Spleen (tissue), 11 donors: ENCODE data around the gene GNPTG. TPM values are rescaled to one million over a fixed set of nuclear protein-coding genes. Genes with fewer than 3 reads are reported as not detected.
A peak's percentile ranks its signal among the peaks of the same experiment; 100 is the strongest.

Experiments
- DNase-seq: peaks from one replicate; pipeline ENCODE4 v3.0.0-alpha.2; 2020
- H3K27ac ChIP-seq, 8 donors: fragments of 200-600 bp; sonication (generic) in 7 of 8; 1 replicate in 4 of 8; 2 replicates in 4 of 8; pipeline versions ENCODE4 v1.5.0 to v1.8.0; 2016 to 2021; ENCODE audit warnings: inconsistent platforms in 4 of 8, mild to moderate bottlenecking in 4 of 8, moderate library complexity in 1 of 8
- H3K27me3 ChIP-seq, 7 donors: fragments of 200-600 bp; sonication (generic) in 6 of 7; replicated peaks in 1 of 7; 1 replicate in 4 of 7; 2 replicates in 3 of 7; pipeline versions ENCODE4 v1.5.0 to v1.8.0; 2016 to 2021; ENCODE audit warnings: inconsistent platforms in 3 of 7, mild to moderate bottlenecking in 1 of 7
- H3K36me3 ChIP-seq, 6 donors: fragments of 200-600 bp; sonication (generic) in 5 of 6; 1 replicate in 4 of 6; 2 replicates in 2 of 6; pipeline versions ENCODE4 v1.5.0 to v1.8.0; 2016 to 2021; ENCODE audit warnings: inconsistent platforms in 2 of 6
- H3K4me1 ChIP-seq, 6 donors: fragments of 200-600 bp; sonication (generic) in 5 of 6; 1 replicate in 3 of 6; 2 replicates in 3 of 6; pipeline versions ENCODE4 v1.5.0 to v1.8.0; 2016 to 2021; ENCODE audit warnings: inconsistent platforms in 3 of 6
- H3K4me3 ChIP-seq, 8 donors: fragments of 200-600 bp; sonication (generic) in 7 of 8; 1 replicate in 4 of 8; 2 replicates in 4 of 8; pipeline versions ENCODE4 v1.5.0 to v1.8.0; 2016 to 2021; ENCODE audit warnings: inconsistent platforms in 4 of 8, mild to moderate bottlenecking in 4 of 8, moderate library complexity in 2 of 8
- H3K9me3 ChIP-seq, 8 donors: fragments of 200-600 bp; sonication (generic) in 7 of 8; 1 replicate in 4 of 8; 2 replicates in 4 of 8; pipeline versions ENCODE4 v1.5.0 to v1.8.0; 2016 to 2021; ENCODE audit warnings: inconsistent platforms in 4 of 8
- CTCF ChIP-seq, 11 experiments: fragments of 200-600 bp in 7 of 11; fragments of 450-650 bp in 4 of 11; sonication (generic) in 4 of 11; IDR thresholded peaks in 8 of 11; conservative IDR thresholded peaks in 3 of 11; 1 replicate in 7 of 11; 2 replicates in 4 of 11; pipeline versions ENCODE4 v1.4.0 to v1.8.0; 2016 to 2021; ENCODE audit warnings: antibody characterized with exemption in 11 of 11, inconsistent platforms in 4 of 11, mild to moderate bottlenecking in 1 of 11
- POLR2A ChIP-seq, 3 donors: fragments of 450-650 bp; IDR thresholded peaks; one replicate each; pipeline ENCODE4 v1.5.1; 2017; ENCODE audit warnings: antibody characterized with exemption in 3 of 3, mild to moderate bottlenecking in 1 of 3
- POLR2AphosphoS5 ChIP-seq, 3 donors: sonication (generic); formaldehyde crosslinking; IDR thresholded peaks; one replicate each; pipeline ENCODE4 v1.5.1; 2017; ENCODE audit warnings: antibody characterized with exemption in 3 of 3
- WGBS, 5 donors: extraction: QIAGEN DNeasy Blood & Tissue Kit in 3 of 5; methylation state at CpG; one replicate each; pipeline versions ENCODE4 v1.1.5 to v1.1.7; 2013 to 2018; 5-methylcytosine and 5-hydroxymethylcytosine counted together
- intact Hi-C: fragments of 100-400 bp; cut with DNase I; formaldehyde crosslinking; loops from one replicate; pipeline ENCODE4 v1.15.0; 2023; ENCODE audit warnings: low total_unique reads
- polyA plus RNA-seq, 3 donors: library from polyadenylated mRNA; stranded (reverse); fragments of 200-250 nt; gene quantifications; one replicate each; pipeline ENCODE4 v1.2.1, GENCODE V29; 2013
- total RNA-seq, 7 donors: library from RNA; depleted of rRNA in 3 of 7; stranded (reverse); fragments of >200 nt in 3 of 7; fragmentation: NEBNext Ultra II Directional in 4 of 7; extraction: Animal tissue kit (Norgen Biotek cat#: 25700) in 4 of 7; gene quantifications; one replicate each; pipeline versions ENCODE4 v1.1.0 to v1.2.1, GENCODE V29; 2016 to 2021
- donor health status: healthy with polysubstance abuse.
- donor health status: DM: no; HTN: no; CAD: no; lungs with moderate emphysema.
- donor health status: DM: no; HTN: no; CAD: no.
- donor health status: Bipolar disorder and iron deficiency.
- donor health status: healthy.
- donor health status: DM: no; HTN: no; CAD: no.
- donor health status: DM: yes; HTN: yes; CAD: no.

Gene GNPTG
- total and polyA plus RNA-seq, 10 donors = 55.6 to 80.6 (median 65.4) TPM

- WGBS, 5 donors = 6 to 16% (median 7%) methylated on average over 12 to 31 of the region's 31 CpGs
- H3K9me3 ChIP-seq = no peaks in the 10 kb centered on the region
- H3K4me1 ChIP-seq = peaks cover 8 to 34% (median 26%) of the 10 kb centered on the region in 6 donors
- DNase-seq = peak; percentile 93
- intact Hi-C loops = no loop called here
- no peak for TF ChIP-seq CTCF (IDR thresholded peaks at IDR 0.05 in 8 of 11, conservative IDR thresholded peaks at IDR 0.05 in 3 of 11)
- peak; percentile 69 to 90 (median 76) for TF ChIP-seq POLR2AphosphoS5 (IDR thresholded peaks at IDR 0.05)
- H3K36me3 ChIP-seq = peaks cover 0 to 83% (median 42%) of the 10 kb centered on the region in 6 donors
- peak overlapping the region; percentile 40 to 73 (median 55) for H3K4me3 ChIP-seq
- peak overlapping the region in 7 of 8 donors; percentile 73 to 87 (median 78) for H3K27ac ChIP-seq
- H3K27me3 ChIP-seq = no peaks in the 10 kb centered on the region
Measured at GRCh38 chr16:1378804-1379303, 27.1 kb downstream of the GNPTG start.

GRCh38 chr16:1379304-1380076 is 27.8 kb downstream of the GNPTG start:
- TF ChIP-seq POLR2AphosphoS5 (IDR thresholded peaks at IDR 0.05) (peak in 2 of 3 donors; percentile 12 to 17), CTCF (IDR thresholded peaks at IDR 0.05 in 8 of 11, conservative IDR thresholded peaks at IDR 0.05 in 3 of 11) (no peak)
- H3K27me3 ChIP-seq = no peaks in the 10 kb centered on the region
- H3K4me3 ChIP-seq = peak overlapping the region; percentile 40 to 73 (median 55)
- peak overlapping the region in 7 of 8 donors; percentile 73 to 87 (median 78) for H3K27ac ChIP-seq
- intact Hi-C loops = no loop called here
- H3K36me3 ChIP-seq = peaks cover 0 to 84% (median 45%) of the 10 kb centered on the region in 6 donors
- H3K4me1 ChIP-seq = peaks cover 8 to 34% (median 26%) of the 10 kb centered on the region in 6 donors
- H3K9me3 ChIP-seq = no peaks in the 10 kb centered on the region
- DNase-seq = peak; percentile 85
- 5 to 17% (median 8%) methylated on average over 6 to 95 of the region's 95 CpGs for WGBS, 5 donors

- peak overlapping the region in 2 of 8 donors; percentile 57 to 73 for H3K4me3 ChIP-seq
- WGBS, 5 donors = 88 to 93% (median 89%) methylated on average over 10 of the region's 10 CpGs
- H3K9me3 ChIP-seq = no peaks in the 10 kb centered on the region
- H3K27ac ChIP-seq = no peak overlapping the region
- H3K27me3 ChIP-seq = no peaks in the 10 kb centered on the region
- peaks cover 0 to 84% (median 45%) of the 10 kb centered on the region in 6 donors for H3K36me3 ChIP-seq
- no peak for DNase-seq
- no peak for TF ChIP-seq POLR2AphosphoS5 (IDR thresholded peaks at IDR 0.05)
- no peak for TF ChIP-seq POLR2A (IDR thresholded peaks at IDR 0.05)
- TF ChIP-seq CTCF (IDR thresholded peaks at IDR 0.05 in 8 of 11, conservative IDR thresholded peaks at IDR 0.05 in 3 of 11) = no peak
- intact Hi-C loops = no loop called here
- H3K4me1 ChIP-seq = peaks cover 8 to 34% (median 26%) of the 10 kb centered on the region in 6 donors
Measured at GRCh38 chr16:1380195-1380594, 28.5 kb downstream of the GNPTG start.
